Superior temporal gyrus (tissue), 1 donor: ENCODE data around the gene TXLNG.
A peak's percentile ranks its signal among the peaks of the same experiment; 100 is the strongest.
"Not testable (repeated sequence)": the region's sequence is repeated elsewhere in the genome, so short reads cannot be mapped to it uniquely, and the experiment has no call there.

Experiments
- DNase-seq: peaks from one replicate; pipeline ENCODE4 v3.0.0-alpha.2; 2016; ENCODE audit errors: extremely low spot score

The TXLNG gene

GRCh38 chrX:16839219-16839851 lies 53.1 kb downstream of the TXLNG start:
- DNase-seq: no peak

- no peak for DNase-seq
Measured at GRCh38 chrX:16839852-16840460, 53.7 kb downstream of the TXLNG start.

- no peak for DNase-seq
Measured at GRCh38 chrX:16842684-16843083, 56.4 kb downstream of the TXLNG start.

GRCh38 chrX:16843208-16843909 lies 57.1 kb downstream of the TXLNG start:
- no peak for DNase-seq

DNA sequence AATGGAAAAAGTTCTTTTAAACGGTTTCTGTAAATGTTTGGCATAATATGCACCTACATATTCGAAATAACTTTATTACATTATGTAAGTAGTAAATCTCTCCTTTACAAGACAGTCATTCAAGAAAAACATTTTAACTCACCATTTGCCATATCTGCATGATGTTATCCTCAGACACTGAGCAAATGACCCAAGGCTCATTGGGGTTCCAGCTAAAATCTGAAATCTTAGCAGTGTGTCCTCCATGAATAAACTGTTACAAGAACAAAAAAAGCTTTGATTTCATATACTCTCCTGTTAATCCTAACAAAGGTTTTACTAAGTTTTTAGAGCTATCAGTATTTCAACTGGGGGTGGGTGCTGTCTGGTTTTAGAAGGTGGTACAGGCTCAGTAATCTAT lies 59.4 kb downstream of the TXLNG start:
- DNase-seq: no peak

GRCh38 chrX:16848541-16848940 lies 62.3 kb downstream of the TXLNG start:
- DNase-seq: no peak

GRCh38 chrX:16851421-16851820 lies 65.2 kb downstream of the TXLNG start:
- no peak for DNase-seq

DNA sequence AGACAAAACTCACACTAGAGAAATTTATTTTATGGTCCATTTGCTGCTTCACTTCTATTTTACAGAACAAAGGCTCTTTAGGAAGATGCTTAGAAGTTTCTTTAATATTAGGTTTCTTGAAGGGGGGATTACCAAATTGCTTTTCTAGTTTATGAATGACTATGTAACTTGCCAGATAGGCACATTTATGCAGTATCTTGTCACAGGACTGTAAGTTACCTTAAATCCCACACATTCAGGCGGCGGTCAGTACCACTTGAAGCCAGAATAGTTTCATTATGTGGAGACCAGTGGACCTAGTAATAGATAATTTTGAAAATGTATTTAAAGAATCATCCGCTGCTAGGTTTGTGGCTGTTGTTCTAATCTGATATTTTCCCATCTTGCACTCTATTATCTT lies 65.6 kb downstream of the TXLNG start:
- no peak for DNase-seq

DNA sequence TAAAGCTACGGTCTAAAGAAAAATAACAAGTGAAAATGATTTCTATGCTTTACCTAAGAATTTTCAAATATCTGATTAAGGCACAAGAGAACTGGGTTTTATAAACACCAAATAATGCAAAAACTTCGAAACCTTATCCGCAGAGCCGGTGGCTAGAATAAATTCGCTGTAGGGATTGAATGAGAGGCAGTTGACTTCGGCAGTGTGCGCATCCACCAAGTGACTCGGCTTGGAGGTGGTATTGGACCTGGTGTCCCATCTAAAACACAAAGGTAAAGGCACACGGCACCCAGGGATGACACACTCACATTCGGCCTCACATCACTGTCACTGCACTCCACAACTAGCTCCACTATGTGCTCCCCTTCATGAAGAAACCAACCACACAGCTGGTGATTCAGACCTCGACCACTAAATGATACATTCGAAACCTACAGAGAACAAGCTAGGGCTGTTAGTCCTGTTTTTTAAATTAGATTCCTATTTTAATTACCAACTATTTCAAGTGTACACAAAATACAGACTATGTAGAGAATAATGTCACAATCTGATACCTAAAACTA lies 66.4 kb downstream of the TXLNG start:
- DNase-seq: no peak

DNA sequence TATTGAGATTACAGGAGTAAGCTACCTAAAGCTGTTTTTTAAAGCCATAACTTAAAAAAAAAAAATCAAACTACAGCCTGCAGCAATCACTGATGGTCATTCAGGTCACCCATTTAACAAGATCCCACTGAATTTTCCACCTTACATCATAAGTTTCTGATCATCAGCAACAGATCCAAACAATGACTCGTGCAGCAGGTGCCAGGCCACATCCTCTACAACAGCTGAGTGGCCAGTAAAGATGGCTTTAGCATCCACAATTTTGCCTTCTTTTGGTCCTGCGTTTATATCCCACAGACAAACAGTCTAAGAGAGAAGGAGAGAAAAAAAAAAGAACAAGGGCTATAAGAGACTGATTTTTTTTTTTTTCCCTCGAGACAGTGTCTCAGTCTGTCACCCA lies 67.3 kb downstream of the TXLNG start:
- no peak for DNase-seq

DNA sequence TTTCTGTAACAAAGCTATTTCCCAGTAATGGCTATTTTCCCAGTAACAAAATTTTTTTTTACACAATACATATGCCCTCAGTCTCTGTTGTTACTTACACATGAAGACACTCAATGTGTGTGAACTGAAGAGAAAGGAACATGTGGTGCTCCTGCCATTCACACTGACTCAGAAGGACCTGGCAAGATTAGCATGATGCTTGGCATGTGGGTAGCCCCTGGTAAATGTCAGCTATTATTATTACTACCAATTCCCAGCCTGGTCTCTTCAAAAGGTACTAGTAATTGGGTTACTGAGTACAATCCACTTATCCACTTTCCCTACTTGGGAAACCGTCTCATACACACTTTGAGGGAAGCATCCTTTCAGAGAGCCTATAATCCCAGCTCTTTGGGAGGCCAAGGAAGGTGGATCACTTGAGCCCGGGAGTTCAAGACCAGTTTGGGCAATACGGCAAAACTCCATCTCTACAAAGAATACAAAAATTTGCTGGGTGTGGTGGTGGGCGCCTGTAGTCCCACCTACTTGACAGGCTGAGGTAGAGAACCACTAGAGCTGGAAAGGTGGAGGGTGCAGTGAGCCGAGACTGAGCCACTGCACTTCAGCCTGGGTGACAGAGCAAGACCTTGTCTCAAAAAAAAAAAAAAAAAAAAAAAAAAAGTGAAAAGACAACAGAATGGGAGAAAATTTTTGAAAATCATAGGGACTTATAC lies 69.3 kb downstream of the TXLNG start:
- no peak for DNase-seq

DNA sequence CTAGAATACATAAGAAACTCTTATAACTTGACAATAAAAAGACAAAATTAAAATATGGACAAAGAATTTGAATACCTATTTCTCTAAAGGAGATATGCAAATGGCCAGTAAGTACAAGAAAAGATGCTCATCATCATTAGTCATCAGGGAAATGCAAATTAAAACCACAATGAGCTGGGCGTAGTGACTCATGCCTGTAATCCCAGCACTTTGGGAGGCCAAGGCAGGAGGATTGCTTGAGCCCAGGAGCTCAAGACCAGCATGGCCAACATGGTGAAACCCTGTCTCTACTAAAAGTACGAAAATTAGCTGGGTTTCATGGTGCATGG lies 69.8 kb downstream of the TXLNG start:
- not testable (repeated sequence) for DNase-seq

DNA sequence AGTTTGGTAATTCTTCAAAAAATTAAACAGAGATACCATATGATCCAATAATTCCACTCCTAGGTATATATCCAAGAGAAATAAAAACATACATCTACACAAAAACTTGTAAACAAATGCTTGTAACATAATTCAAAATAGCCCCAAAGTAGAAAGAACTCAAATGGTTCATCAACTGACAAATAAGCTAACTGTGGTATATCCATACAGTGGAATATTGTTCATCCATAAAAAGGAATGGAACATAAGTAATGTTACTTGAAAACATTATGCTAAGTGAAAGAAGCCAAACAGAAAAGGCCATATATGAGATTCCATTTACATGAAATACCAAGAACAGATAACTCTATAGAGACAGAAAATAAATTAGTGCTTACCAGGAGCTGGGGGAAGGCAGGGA lies 70.5 kb downstream of the TXLNG start:
- DNase-seq: no peak

DNA sequence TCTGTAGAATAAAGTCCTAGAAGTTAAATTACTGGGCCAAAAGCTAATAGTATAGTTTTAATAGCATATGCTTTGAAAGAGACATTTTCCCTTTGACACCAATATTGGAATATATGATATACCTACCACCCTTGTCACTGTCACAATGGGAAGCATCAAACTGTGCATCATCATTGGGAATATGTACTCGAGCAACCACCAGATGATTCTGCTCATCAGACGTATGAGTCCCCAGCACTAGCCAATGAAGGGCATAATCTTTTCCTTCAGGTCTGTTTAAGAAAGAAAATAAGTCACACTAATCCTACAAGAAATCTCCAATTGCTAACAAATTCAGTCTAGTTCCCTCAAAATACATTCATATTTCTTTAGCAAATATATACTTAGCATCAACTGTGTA lies 76.6 kb downstream of the TXLNG start:
- no peak for DNase-seq

- no peak for DNase-seq
Measured at GRCh38 chrX:16867947-16868346, 81.7 kb downstream of the TXLNG start.

- DNase-seq: no peak
Measured at GRCh38 chrX:16868920-16869319, 82.7 kb downstream of the TXLNG start.

DNA sequence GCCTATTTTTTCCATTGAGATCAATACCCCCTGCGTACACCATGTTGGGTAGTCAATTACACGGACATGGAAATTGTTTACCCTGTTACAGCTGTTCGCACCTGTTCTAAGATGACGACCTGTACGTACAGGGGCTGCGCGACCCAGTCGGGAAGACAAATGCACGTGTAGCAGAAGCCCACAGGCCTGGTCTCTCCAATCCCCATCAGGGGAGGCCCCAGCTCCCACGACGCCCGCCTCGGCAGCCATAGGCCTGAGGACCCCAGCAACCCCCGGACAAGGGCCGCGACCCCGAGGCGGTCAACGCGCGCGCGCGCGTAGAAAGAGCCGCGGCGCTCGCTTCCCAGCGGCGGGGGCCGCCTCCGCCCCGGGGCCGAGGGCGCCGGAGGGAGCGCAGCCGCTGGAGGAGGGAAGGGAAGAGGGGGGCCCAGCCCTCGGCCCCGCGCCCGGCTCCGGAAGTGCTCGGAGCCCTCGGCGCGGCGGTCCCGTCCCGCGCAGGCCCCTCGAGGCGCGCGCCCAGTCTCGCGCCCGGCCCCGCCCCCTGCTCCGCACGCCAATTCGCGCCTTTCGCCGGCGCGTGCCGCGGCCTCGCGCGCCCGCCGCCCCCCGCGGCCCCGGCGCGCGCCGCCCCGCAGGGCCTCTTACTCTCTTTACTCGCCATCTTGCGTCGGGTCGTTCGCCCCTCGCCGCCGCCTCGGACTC lies 83.3 kb downstream of the TXLNG start:
- no peak for DNase-seq

DNA sequence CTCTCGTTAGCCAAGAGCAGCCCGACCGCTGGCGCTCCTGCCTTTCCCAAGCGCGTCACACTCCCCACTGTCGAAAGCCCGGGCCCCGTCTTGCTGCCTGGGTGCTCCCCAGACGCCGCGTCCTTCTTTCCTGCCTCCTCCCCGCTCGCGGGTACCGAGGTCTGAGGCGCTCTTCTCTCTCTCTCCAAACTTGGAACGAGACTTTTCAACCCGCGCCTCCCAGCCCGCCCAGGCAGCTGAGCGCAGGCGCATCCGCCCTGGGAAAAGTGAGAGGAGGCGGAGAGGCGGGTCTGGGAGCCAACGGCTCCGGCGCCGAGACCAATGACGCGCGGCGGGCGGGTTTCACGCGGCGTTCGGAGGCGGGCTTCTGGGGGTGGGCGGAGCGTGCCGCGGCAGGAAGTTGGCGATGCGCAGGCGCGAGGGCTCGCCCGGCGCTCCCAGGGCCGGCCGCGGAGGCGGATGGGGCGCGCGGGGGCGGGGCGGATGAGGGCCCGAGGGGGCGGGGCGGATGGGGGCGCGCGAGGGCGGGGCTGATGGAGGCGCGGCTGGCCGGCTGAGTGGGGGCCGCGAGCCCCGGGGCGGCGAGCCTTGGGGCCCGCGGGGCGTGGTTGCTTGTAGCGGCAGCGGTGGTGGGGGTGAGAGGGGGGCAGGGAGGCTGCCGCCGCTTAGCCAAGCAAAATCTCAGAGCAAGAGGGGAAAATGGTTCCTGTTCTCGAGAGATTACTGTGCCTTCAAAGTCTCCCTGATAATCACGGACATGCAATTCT lies 84.0 kb downstream of the TXLNG start, which contains the start of gene RBBP7:
Gene RBBP7 (minus strand): TSS at position 268 of the 767 bp plus-strand sequence. CDS start 309 bp downstream, outside the sequence.
- peak; percentile 87 for DNase-seq

DNA sequence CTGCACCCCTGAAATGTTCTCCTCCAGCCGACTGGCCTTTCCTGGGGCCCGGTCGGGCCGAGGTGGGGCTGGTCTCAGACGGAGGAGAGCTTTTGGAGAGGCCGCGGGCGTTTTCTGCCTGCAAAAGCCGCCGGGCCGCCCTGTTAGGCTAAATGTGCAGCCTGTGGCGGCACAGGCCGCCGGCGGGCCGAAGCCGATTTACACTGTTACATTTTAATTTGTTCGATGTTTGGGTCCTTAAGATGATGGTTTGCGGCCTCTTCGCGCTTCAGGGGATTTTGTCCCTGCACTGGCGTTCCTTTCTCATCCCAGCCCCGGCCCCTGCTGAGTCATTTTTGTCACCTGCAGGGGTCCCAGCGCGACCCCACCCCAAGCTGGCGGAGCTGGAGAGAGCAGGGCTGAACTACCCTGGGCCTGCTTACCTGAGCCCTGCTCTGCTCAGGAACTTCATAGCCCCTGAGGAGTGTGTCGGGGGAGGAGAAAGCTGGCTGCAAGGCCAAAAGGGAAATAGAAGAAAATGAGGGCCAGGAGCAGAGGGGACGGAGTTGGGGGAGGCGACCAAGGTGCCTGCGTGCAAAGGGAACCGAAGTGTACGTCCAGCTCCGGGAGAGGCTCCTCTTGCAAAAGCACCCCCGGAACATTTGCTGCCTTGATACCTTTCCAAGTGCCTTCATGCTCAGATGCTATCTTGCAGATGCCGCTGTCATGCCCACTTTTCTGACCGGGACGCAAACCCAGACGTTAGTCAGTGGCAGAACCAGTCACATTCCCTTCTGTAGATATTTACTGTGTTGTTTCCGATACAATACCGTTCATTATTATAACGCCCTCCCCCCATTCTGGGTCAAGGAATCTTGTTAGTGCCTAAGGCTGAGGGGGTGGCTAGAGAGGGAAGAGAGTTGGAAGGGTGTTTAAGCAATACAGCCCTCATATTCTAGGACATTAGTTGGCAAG lies 84.9 kb downstream of the TXLNG start:
- peak; percentile 38 for DNase-seq

GRCh38 chrX:16873106-16873505 lies 86.8 kb downstream of the TXLNG start:
- no peak for DNase-seq
